GM20000 (cell line): ENCODE results near the gene AKT1S1.

Experiments used
- DNase-seq: peaks from one replicate; pipeline ENCODE4 v3.0.0; 2012; ENCODE audit warnings: low spot score
- CTCF ChIP-seq: IDR thresholded peaks from 2 replicates; pipeline ENCODE4 v1.5.1; 2012; ENCODE audit warnings: mild to moderate bottlenecking, control low read depth; ENCODE audit errors: extremely low read depth, missing control alignments

The AKT1S1 gene

GRCh38 chr19:49863254-49863934 is 13.8 kb downstream of the AKT1S1 start:
- no peak for DNase-seq
- no peak for TF ChIP-seq CTCF

- TF ChIP-seq CTCF, result peak; percentile 24
- DNase-seq, result no peak
Measured at GRCh38 chr19:49862391-49863253, 14.5 kb downstream of the AKT1S1 start.

- no peak for TF ChIP-seq CTCF
- no peak for DNase-seq
Measured at GRCh38 chr19:49861541-49862378, 15.4 kb downstream of the AKT1S1 start.

GRCh38 chr19:49861107-49861506 is 16.0 kb downstream of the AKT1S1 start:
- no peak for DNase-seq

GRCh38 chr19:49860336-49861102 is 16.6 kb downstream of the AKT1S1 start:
- TF ChIP-seq CTCF, result no peak
- no peak for DNase-seq

More at GRCh38 chr19:49861107-49861506, 16.0 kb downstream of the AKT1S1 start:
- TF ChIP-seq CTCF, result no peak

- TF ChIP-seq CTCF, result no peak
- DNase-seq, result no peak
Measured at GRCh38 chr19:49859682-49860335, 17.3 kb downstream of the AKT1S1 start.
